Gastrocnemius medialis (tissue), 4 donors: ENCODE measurements around the gene SCNN1B. TPM values are rescaled to one million over a fixed set of nuclear protein-coding genes. Genes with fewer than 3 reads are reported as not detected.
A peak's percentile ranks its signal among the peaks of the same experiment; 100 is the strongest.

Experiments
- ATAC-seq, 2 donors: fragments of 150-250 bp; one replicate each; pipeline ENCODE4 v1.9.1; 2016
- DNase-seq, 2 donors: peaks; one replicate each; pipeline ENCODE4 v3.0.0-alpha.2; 2019
- H3K27ac ChIP-seq, 4 donors: fragments of 200-600 bp; sonication (generic); 1 replicate in 1 of 4; 2 replicates in 3 of 4; pipeline ENCODE4 v1.5.1; 2016 to 2018; ENCODE audit warnings: mild to moderate bottlenecking in 2 of 4, moderate library complexity in 1 of 4
- H3K27me3 ChIP-seq, 3 donors: fragments of 200-600 bp; sonication (generic) in 2 of 3; 1 replicate in 1 of 3; 2 replicates in 2 of 3; pipeline versions ENCODE4 v1.5.1 to v1.6.0; 2016 to 2019; ENCODE audit warnings: mild to moderate bottlenecking in 1 of 3, moderate library complexity in 1 of 3
- H3K36me3 ChIP-seq, 2 donors: fragments of 200-600 bp; sonication (generic) in 1 of 2; one replicate each; pipeline ENCODE4 v1.5.1; 2017 to 2018
- H3K4me1 ChIP-seq, 2 donors: fragments of 200-600 bp; sonication (generic) in 1 of 2; one replicate each; pipeline ENCODE4 v1.5.1; 2016 to 2017; ENCODE audit warnings: mild to moderate bottlenecking in 2 of 2
- H3K4me3 ChIP-seq, 4 donors: fragments of 200-600 bp; sonication (generic) in 3 of 4; 1 replicate in 1 of 4; 2 replicates in 3 of 4; pipeline ENCODE4 v1.5.1; 2016 to 2019; ENCODE audit warnings: mild to moderate bottlenecking in 2 of 4
- H3K9me3 ChIP-seq, 3 donors: fragments of 200-600 bp; sonication (generic) in 2 of 3; 1 replicate in 1 of 3; 2 replicates in 2 of 3; pipeline ENCODE4 v1.5.1; 2016 to 2019
- CTCF ChIP-seq, 5 experiments: fragments of 450-650 bp in 3 of 5; fragments of 200-600 bp in 2 of 5; sonication (generic) in 2 of 5; IDR thresholded peaks in 4 of 5; conservative IDR thresholded peaks in 1 of 5; 1 replicate in 4 of 5; 2 replicates in 1 of 5; pipeline ENCODE4 v1.5.1; 2016 to 2019; ENCODE audit warnings: antibody characterized with exemption in 5 of 5, mild to moderate bottlenecking in 3 of 5, moderate library complexity in 3 of 5
- POLR2A ChIP-seq, 2 donors: fragments of 450-650 bp; IDR thresholded peaks; one replicate each; pipeline ENCODE4 v1.6.1; 2017; ENCODE audit warnings: antibody characterized with exemption in 2 of 2, mild to moderate bottlenecking in 2 of 2, moderate library complexity in 2 of 2
- in situ Hi-C, 4 donors: fragments of 200-750 bp; cut with MboI; loops; one replicate each; pipeline versions ENCODE4 v1.15.0 to v1.8.0; 2017; ENCODE audit warnings: low sequenced_read_pairs in 4 of 4
- intact Hi-C: fragments of 100-400 bp; cut with DNase I; formaldehyde crosslinking; loops from one replicate; pipeline ENCODE4 v1.15.1; 2023; ENCODE audit warnings: low total_unique reads
- total RNA-seq, 4 donors: library from RNA; depleted of rRNA; stranded (reverse); fragments of >200 nt; gene quantifications; one replicate each; pipeline versions ENCODE4 v1.1.0 to v1.2.3, GENCODE V29; 2016

Gene SCNN1B
- total RNA-seq, 4 donors from 2014 or later, result 0.81 to 2.3 (median 0.99) TPM

- Histone ChIP-seq H3K27me3 (no peaks in the 10 kb centered on the region), H3K4me3 (no peak overlapping the region), H3K36me3 (no peaks in the 10 kb centered on the region), H3K4me1 (peaks cover 0 to 7% of the 10 kb centered on the region in 2 donors), H3K9me3 (no peaks in the 10 kb centered on the region), H3K27ac (peak overlapping the region in 2 of 4 donors; percentile 27 to 39)
- DNase-seq, result peak; percentile 28 to 50
- intact Hi-C loops (no loop called here), in situ Hi-C loops (no loop called here)
- TF ChIP-seq CTCF (IDR thresholded peaks at IDR 0.05 in 4 of 5, conservative IDR thresholded peaks at IDR 0.05 in 1 of 5) (no peak), POLR2A (IDR thresholded peaks at IDR 0.05) (no peak)
- peak; percentile 27 to 71 for ATAC-seq
Measured at GRCh38 chr16:23324727-23325126, 22.6 kb downstream of the SCNN1B start.

- Histone ChIP-seq H3K36me3 (no peaks in the 10 kb centered on the region), H3K4me1 (peaks cover 0 to 7% of the 10 kb centered on the region in 2 donors), H3K27ac (no peak overlapping the region), H3K27me3 (no peaks in the 10 kb centered on the region), H3K9me3 (no peaks in the 10 kb centered on the region), H3K4me3 (no peak overlapping the region)
- DNase-seq, result no peak
- TF ChIP-seq POLR2A (IDR thresholded peaks at IDR 0.05) (no peak), CTCF (IDR thresholded peaks at IDR 0.05 in 4 of 5, conservative IDR thresholded peaks at IDR 0.05 in 1 of 5) (no peak)
- intact Hi-C loops, result no loop called here
- in situ Hi-C loops, result no loop called here
- no peak for ATAC-seq
Measured at GRCh38 chr16:23327836-23328235, 25.7 kb downstream of the SCNN1B start.

GRCh38 chr16:23330161-23330560, 28.1 kb downstream of the SCNN1B start:
- intact Hi-C loops, result no loop called here
- no peaks in the 10 kb centered on the region for H3K4me1 ChIP-seq
- H3K27me3 ChIP-seq, result no peaks in the 10 kb centered on the region
- in situ Hi-C loops, result no loop called here
- H3K9me3 ChIP-seq, result no peaks in the 10 kb centered on the region
- no peaks in the 10 kb centered on the region for H3K36me3 ChIP-seq
- ATAC-seq (no peak), DNase-seq (no peak)
- H3K4me3 ChIP-seq, result no peak overlapping the region
- H3K27ac ChIP-seq, result no peak overlapping the region
- no peak for TF ChIP-seq POLR2A (IDR thresholded peaks at IDR 0.05)
- TF ChIP-seq CTCF (IDR thresholded peaks at IDR 0.05 in 4 of 5, conservative IDR thresholded peaks at IDR 0.05 in 1 of 5), result no peak

- H3K4me1 ChIP-seq, result no peaks in the 10 kb centered on the region
- no peak overlapping the region for H3K27ac ChIP-seq
- DNase-seq, result no peak
- no peaks in the 10 kb centered on the region for H3K9me3 ChIP-seq
- intact Hi-C loops, result no loop called here
- in situ Hi-C loops, result no loop called here
- no peak overlapping the region for H3K4me3 ChIP-seq
- H3K27me3 ChIP-seq, result no peaks in the 10 kb centered on the region
- H3K36me3 ChIP-seq, result no peaks in the 10 kb centered on the region
- no peak for ATAC-seq
- TF ChIP-seq CTCF (IDR thresholded peaks at IDR 0.05 in 4 of 5, conservative IDR thresholded peaks at IDR 0.05 in 1 of 5) (no peak), POLR2A (IDR thresholded peaks at IDR 0.05) (no peak)
Measured at GRCh38 chr16:23330583-23331249, 28.6 kb downstream of the SCNN1B start.
